Tibial nerve (tissue), 4 donors: ENCODE data around the gene CLEC16A.

ENCODE experiments used
- CTCF ChIP-seq, 5 experiments: fragments of 200-600 bp in 3 of 5; fragments of 450-650 bp in 2 of 5; sonication (generic) in 3 of 5; IDR thresholded peaks; one replicate each; pipeline ENCODE4 v1.5.1; 2016 to 2019; ENCODE audit warnings: antibody characterized with exemption in 5 of 5, mild to moderate bottlenecking in 3 of 5, moderate library complexity in 2 of 5
- EP300 ChIP-seq, 2 donors: sonication (generic); formaldehyde crosslinking; IDR thresholded peaks; one replicate each; pipeline ENCODE4 v1.6.1; 2017; ENCODE audit warnings: antibody characterized with exemption in 2 of 2, mild to moderate bottlenecking in 1 of 2
- POLR2A ChIP-seq, 2 donors: fragments of 450-650 bp; IDR thresholded peaks; one replicate each; pipeline ENCODE4 v1.6.1; 2017; ENCODE audit warnings: antibody characterized with exemption in 2 of 2, mild to moderate bottlenecking in 2 of 2, moderate library complexity in 2 of 2

GRCh38 chr16:11106726-11107125, 162.4 kb downstream of the CLEC16A start:
- TF ChIP-seq CTCF (IDR thresholded peaks at IDR 0.05) (no peak), POLR2A (IDR thresholded peaks at IDR 0.05) (no peak), EP300 (IDR thresholded peaks at IDR 0.05) (no peak)
